Neural progenitor cell (in vitro differentiated cells): Measurements from ENCODE around the gene SHROOM2. TPM values are rescaled to one million over a fixed set of nuclear protein-coding genes. Genes with fewer than 3 reads are reported as not detected.
"Not testable (repeated sequence)": the region's sequence is repeated elsewhere in the genome, so short reads cannot be mapped to it uniquely, and the experiment has no call there.

Experiments used
- DNase-seq: peaks from one replicate; pipeline ENCODE4 v3.0.0-alpha.2; 2016; ENCODE audit warnings: low spot score
- H2AFZ ChIP-seq: fragments of 200-600 bp; sonication (generic); replicated peaks from 2 replicates; pipeline ENCODE4 v1.6.1; 2016; ENCODE audit warnings: antibody characterized with exemption
- H3F3A ChIP-seq: fragments of 200-600 bp; sonication (generic); 2 replicates; pipeline ENCODE4 v1.6.1; 2016; ENCODE audit warnings: antibody characterized with exemption, low read depth
- H3K27ac ChIP-seq: fragments of 200-600 bp; sonication (generic); 2 replicates; pipeline ENCODE4 v1.5.1; 2016; ENCODE audit warnings: mild to moderate bottlenecking
- H3K27me3 ChIP-seq: fragments of 200-600 bp; sonication (generic); 2 replicates; pipeline ENCODE4 v1.6.1; 2016; ENCODE audit warnings: mild to moderate bottlenecking, moderate library complexity
- H3K36me3 ChIP-seq: fragments of 200-600 bp; sonication (generic); 2 replicates; pipeline ENCODE4 v1.5.1; 2016
- H3K4me1 ChIP-seq: fragments of 200-600 bp; sonication (generic); 2 replicates; pipeline ENCODE4 v1.6.1; 2016; ENCODE audit warnings: mixed run types
- H3K4me2 ChIP-seq: fragments of 200-600 bp; sonication (generic); 2 replicates; pipeline ENCODE4 v1.6.1; 2016
- H3K4me3 ChIP-seq: fragments of 200-600 bp; sonication (generic); 2 replicates; pipeline ENCODE4 v1.5.1; 2016
- H3K79me2 ChIP-seq: fragments of 200-600 bp; sonication (generic); 2 replicates; pipeline ENCODE4 v1.6.1; 2016; ENCODE audit warnings: low read depth
- H3K9ac ChIP-seq: fragments of 200-600 bp; sonication (generic); 2 replicates; pipeline ENCODE4 v1.6.1; 2016
- H3K9me3 ChIP-seq: fragments of 200-600 bp; sonication (generic); 2 replicates; pipeline ENCODE4 v1.5.1; 2016; ENCODE audit warnings: low read depth
- H4K20me1 ChIP-seq: fragments of 200-600 bp; sonication (generic); 2 replicates; pipeline ENCODE4 v1.6.1; 2016; ENCODE audit warnings: low read depth
- H3K27ac Mint-ChIP-seq: 3 replicates; pipeline ENCODE4 v1.8.0; 2021; ENCODE audit warnings: mixed read lengths
- H3K27me3 Mint-ChIP-seq: 2 replicates; pipeline ENCODE4 v1.8.0; 2022; ENCODE audit warnings: low read depth, mild to moderate bottlenecking, inconsistent platforms, moderate library complexity, mixed read lengths; ENCODE audit not compliant: insufficient read depth
- H3K36me3 Mint-ChIP-seq: 3 replicates; pipeline ENCODE4 v1.8.0; 2021; ENCODE audit warnings: mixed read lengths
- H3K4me1 Mint-ChIP-seq: 3 replicates; pipeline ENCODE4 v1.8.0; 2021; ENCODE audit warnings: mixed read lengths
- H3K4me3 Mint-ChIP-seq: 3 replicates; pipeline ENCODE4 v1.8.0; 2021; ENCODE audit warnings: mild to moderate bottlenecking, moderate library complexity, mixed read lengths
- H3K9me3 Mint-ChIP-seq: 3 replicates; pipeline ENCODE4 v1.8.0; 2020; ENCODE audit warnings: mixed read lengths
- CTCF ChIP-seq: fragments of 200-600 bp; sonication (generic); IDR thresholded peaks from 2 replicates; pipeline ENCODE4 v1.5.1; 2017; ENCODE audit warnings: antibody characterized with exemption, mild to moderate bottlenecking
- EZH2 ChIP-seq: fragments of 200-600 bp; sonication (generic); IDR thresholded peaks from 2 replicates; pipeline ENCODE4 v1.6.1; 2017; ENCODE audit warnings: antibody characterized with exemption, mild to moderate bottlenecking, moderate library complexity
- EZH2phosphoT487 ChIP-seq: fragments of 200-600 bp; sonication (generic); IDR thresholded peaks from 2 replicates; pipeline ENCODE4 v1.6.1; 2017; ENCODE audit warnings: antibody characterized with exemption
- total RNA-seq: library from RNA; depleted of rRNA; stranded (reverse); fragments of >200 nt; gene quantifications from 2 replicates; pipeline ENCODE4 v1.2.3, GENCODE V29; 2015; ENCODE audit warnings: low replicate concordance

The SHROOM2 gene
- total RNA-seq, 1 donor from 2014 or later, result 9.1 TPM

GRCh38 chrX:9765737-9766097, 20.5 kb upstream of the SHROOM2 start, which contains the start of gene GPR143:
Gene GPR143 (minus strand): TSS chrX:9765847. CDS start chrX:9765817, 30 bp downstream.
- Histone ChIP-seq H3K27ac (no peak within 1 kb of the TSS), H3K36me3 (no peaks in the 10 kb centered on the region), H3K4me3 (peak within 1 kb of the TSS; percentile 28), H3K27me3 (peaks cover 5% of the 10 kb centered on the region), H3K79me2 (no peaks in the 10 kb centered on the region), H3K4me1 (no peaks in the 10 kb centered on the region), H3K4me2 (peak within 1 kb of the TSS; percentile 64), H3K9me3 (no peaks in the 10 kb centered on the region), H4K20me1 (no peaks in the 10 kb centered on the region), H2AFZ (peak within 1 kb of the TSS; percentile 42), H3F3A (no peaks in the 10 kb centered on the region), H3K9ac (no peak within 1 kb of the TSS)
- H3K27ac Mint-ChIP-seq, result no peak within 1 kb of the TSS
- H3K27me3 Mint-ChIP-seq, result peaks cover 3% of the 10 kb centered on the region
- peaks cover 7% of the 10 kb centered on the region for H3K4me1 Mint-ChIP-seq
- DNase-seq, result peak; percentile 31
- H3K9me3 Mint-ChIP-seq, result peaks cover 10% of the 10 kb centered on the region
- peaks cover 2% of the 10 kb centered on the region for H3K36me3 Mint-ChIP-seq
- no peak within 1 kb of the TSS for H3K4me3 Mint-ChIP-seq
- no peak for TF ChIP-seq EZH2phosphoT487
- no peak for TF ChIP-seq EZH2
- TF ChIP-seq CTCF, result no peak

DNA sequence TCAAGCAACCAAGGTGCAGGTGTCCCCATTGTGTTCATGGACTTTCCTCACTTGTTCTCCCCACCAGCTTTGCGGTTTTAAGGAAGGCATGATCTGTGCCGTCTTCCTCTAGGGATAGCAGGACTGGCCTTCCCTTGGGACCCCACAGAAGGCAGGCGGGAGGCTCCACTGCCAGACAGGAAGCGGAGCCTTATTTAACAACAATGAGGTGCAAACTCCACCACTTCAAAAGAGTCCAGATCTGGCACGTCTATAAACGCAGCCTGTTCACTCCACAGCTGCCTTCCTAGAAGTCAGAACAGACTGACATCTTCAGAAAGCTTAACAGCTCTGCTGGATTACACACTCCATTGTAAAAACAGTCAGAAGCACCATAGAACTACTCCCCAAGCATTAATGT, 18.9 kb upstream of the SHROOM2 start:
- H3K36me3 ChIP-seq, result no peaks in the 10 kb centered on the region
- no peaks in the 10 kb centered on the region for H3F3A ChIP-seq
- H3K79me2 ChIP-seq, result no peaks in the 10 kb centered on the region
- H3K27me3 ChIP-seq, result peaks cover 5% of the 10 kb centered on the region
- no peaks in the 10 kb centered on the region for H3K9me3 ChIP-seq
- H3K9ac ChIP-seq, result no peak overlapping the region
- H3K36me3 Mint-ChIP-seq, result peaks cover 3% of the 10 kb centered on the region
- TF ChIP-seq EZH2phosphoT487 (no peak), EZH2 (no peak), CTCF (no peak)
- peaks cover 10% of the 10 kb centered on the region for H3K9me3 Mint-ChIP-seq
- no peak for DNase-seq
- H3K4me1 Mint-ChIP-seq, result peaks cover 7% of the 10 kb centered on the region
- H3K27ac Mint-ChIP-seq, result no peak overlapping the region
- H4K20me1 ChIP-seq, result no peaks in the 10 kb centered on the region
- H3K4me3 Mint-ChIP-seq, result no peak overlapping the region
- H3K4me3 ChIP-seq, result no peak overlapping the region
- H2AFZ ChIP-seq, result no peak overlapping the region
- no peak overlapping the region for H3K27ac ChIP-seq
- H3K4me2 ChIP-seq, result no peak overlapping the region
- H3K27me3 Mint-ChIP-seq, result peaks cover 3% of the 10 kb centered on the region
- H3K4me1 ChIP-seq, result no peaks in the 10 kb centered on the region

GRCh38 chrX:9768321-9768839, 17.8 kb upstream of the SHROOM2 start:
- H3K27me3 Mint-ChIP-seq, H4K20me1 ChIP-seq, H3K27me3 ChIP-seq, H3K27ac Mint-ChIP-seq, H3K9me3 ChIP-seq, H3K4me3 ChIP-seq, H3F3A ChIP-seq, H3K4me3 Mint-ChIP-seq, H3K9ac ChIP-seq, H3K4me2 ChIP-seq, H3K36me3 Mint-ChIP-seq, H3K36me3 ChIP-seq, DNase-seq, H3K79me2 ChIP-seq, H3K27ac ChIP-seq, H2AFZ ChIP-seq, H3K4me1 ChIP-seq, H3K9me3 Mint-ChIP-seq, H3K4me1 Mint-ChIP-seq: not testable (repeated sequence)

- H3K4me2 ChIP-seq, result no peak overlapping the region
- DNase-seq, result no peak
- H3K4me3 Mint-ChIP-seq, result no peak overlapping the region
- no peak overlapping the region for H3K27ac ChIP-seq
- peaks cover 7% of the 10 kb centered on the region for H3K36me3 Mint-ChIP-seq
- H3K27me3 Mint-ChIP-seq, result peaks cover 3% of the 10 kb centered on the region
- no peaks in the 10 kb centered on the region for H3K36me3 ChIP-seq
- H3F3A ChIP-seq, result no peaks in the 10 kb centered on the region
- no peaks in the 10 kb centered on the region for H3K79me2 ChIP-seq
- H3K4me1 Mint-ChIP-seq, result peaks cover 14% of the 10 kb centered on the region
- no peak overlapping the region for H3K27ac Mint-ChIP-seq
- no peaks in the 10 kb centered on the region for H3K9me3 ChIP-seq
- H3K4me3 ChIP-seq, result no peak overlapping the region
- no peak overlapping the region for H2AFZ ChIP-seq
- H3K9me3 Mint-ChIP-seq, result peaks cover 6% of the 10 kb centered on the region
- H3K4me1 ChIP-seq, result no peaks in the 10 kb centered on the region
- peaks cover under 1% of the 10 kb centered on the region for H3K27me3 ChIP-seq
- H3K9ac ChIP-seq, result no peak overlapping the region
- H4K20me1 ChIP-seq, result no peaks in the 10 kb centered on the region
- TF ChIP-seq CTCF (no peak), EZH2phosphoT487 (no peak), EZH2 (no peak)
These were observed 15.9 kb upstream of the SHROOM2 start for GRCh38 chrX:9770319-9770718.
